ENCODE measurements around the gene CHPT1. TPM values are rescaled to one million over a fixed set of nuclear protein-coding genes. Genes with fewer than 3 reads are reported as not detected.

CHPT1 gene
- total and polyA plus RNA-seq, 4 donors = 48.5 to 53.1 (median 50.7) TPM

- Histone ChIP-seq H3K4me3 (ENCODE audit: low read depth, low read length) (no peak overlapping the region), H3K27ac (ENCODE audit: low read depth, low read length) (no peak overlapping the region), H3K27me3 (ENCODE audit: control insufficient read depth, insufficient read depth, low read length) (no peaks in the 10 kb centered on the region), H3K36me3 (ENCODE audit: control insufficient read depth, insufficient read depth, low read length) (peaks cover 20% of the 10 kb centered on the region), H3K9me3 (ENCODE audit: control insufficient read depth, insufficient read depth, low read length) (no peaks in the 10 kb centered on the region), H3K4me1 (ENCODE audit: control insufficient read depth, insufficient read depth, low read length) (no peaks in the 10 kb centered on the region)
- WGBS (ENCODE audit: insufficient coverage) = no CpG with 5 or more reads among the region's 1 CpG
- DNase-seq (ENCODE audit: low read depth in 4 of 6, low spot score in 6 of 6) = no peak
These were observed 70.1 kb downstream of the CHPT1 start for GRCh38 chr12:101767537-101767936.

GRCh38 chr12:101768781-101769180, 71.3 kb downstream of the CHPT1 start:
- Histone ChIP-seq H3K27me3 (ENCODE audit: control insufficient read depth, insufficient read depth, low read length) (no peaks in the 10 kb centered on the region), H3K9me3 (ENCODE audit: control insufficient read depth, insufficient read depth, low read length) (no peaks in the 10 kb centered on the region), H3K4me1 (ENCODE audit: control insufficient read depth, insufficient read depth, low read length) (no peaks in the 10 kb centered on the region), H3K27ac (ENCODE audit: low read depth, low read length) (no peak overlapping the region), H3K36me3 (ENCODE audit: control insufficient read depth, insufficient read depth, low read length) (peaks cover 23% of the 10 kb centered on the region), H3K4me3 (ENCODE audit: low read depth, low read length) (no peak overlapping the region)
- no peak for DNase-seq (ENCODE audit: low read depth in 4 of 6, low spot score in 6 of 6)
- WGBS (ENCODE audit: insufficient coverage) = 80% methylated on average over 1 of the region's 2 CpGs

DNA sequence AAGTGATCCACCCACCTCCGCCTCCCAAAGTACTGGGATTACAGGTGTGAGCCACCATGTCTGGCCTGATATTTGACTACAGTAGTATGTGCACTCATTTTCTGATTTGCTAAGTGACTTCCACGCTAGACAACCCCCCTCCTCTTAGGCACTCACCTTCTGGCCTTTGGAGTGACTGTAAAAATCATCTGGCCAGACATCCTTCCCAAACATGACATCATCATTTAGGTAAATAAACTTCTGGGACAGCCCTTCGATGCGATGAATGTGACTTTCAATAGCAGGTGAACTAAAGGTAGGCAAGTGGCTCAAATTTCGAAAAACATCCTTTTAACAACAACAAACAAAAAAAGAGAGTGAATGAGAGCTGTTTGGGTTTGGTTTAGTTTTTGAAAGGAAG, 72.4 kb downstream of the CHPT1 start:
- WGBS (ENCODE audit: insufficient coverage) = 100% methylated on average over 1 of the region's 5 CpGs

DNA sequence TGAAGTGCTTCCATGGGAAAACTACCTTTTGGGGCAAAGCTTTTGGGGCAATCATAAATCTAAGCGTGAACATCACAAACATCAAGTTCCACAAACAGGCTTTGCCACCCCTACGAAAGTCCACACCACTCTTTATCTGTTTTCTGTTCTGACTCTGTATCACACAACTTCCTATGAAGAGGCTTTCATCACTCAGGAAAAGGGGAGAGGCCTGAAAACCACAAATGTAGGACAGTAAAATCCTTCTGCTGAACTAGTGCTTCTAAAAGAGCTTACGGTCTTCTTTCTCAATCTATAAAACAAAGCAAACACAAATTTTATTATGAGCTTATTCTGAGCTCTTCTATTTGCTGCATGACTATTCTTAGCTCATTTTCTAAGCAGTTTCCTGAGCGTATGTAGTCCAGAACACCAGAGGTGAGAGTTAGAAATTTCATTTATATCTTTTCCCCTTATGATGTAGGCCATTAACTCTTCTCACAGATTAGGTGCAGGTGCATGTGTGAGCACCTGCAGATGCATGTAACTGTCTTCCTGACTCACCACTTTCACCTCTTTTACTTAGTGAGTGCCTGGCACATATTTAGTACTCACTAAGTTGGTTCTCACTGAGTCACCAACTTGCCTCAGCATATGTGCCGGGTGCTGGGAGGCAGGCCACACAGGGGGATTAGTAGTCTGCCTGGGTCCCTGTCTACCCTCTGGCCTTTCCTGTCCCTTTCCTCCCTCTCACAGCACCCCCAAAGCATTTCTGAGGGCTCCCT, 74.8 kb downstream of the CHPT1 start:
- 100% methylated on average over 2 of the region's 5 CpGs for WGBS (ENCODE audit: insufficient coverage)
- H3K4me3 ChIP-seq (ENCODE audit: low read depth, low read length) = no peak overlapping the region
- H3K27me3 ChIP-seq (ENCODE audit: control insufficient read depth, insufficient read depth, low read length) = no peaks in the 10 kb centered on the region
- no peaks in the 10 kb centered on the region for H3K9me3 ChIP-seq (ENCODE audit: control insufficient read depth, insufficient read depth, low read length)
- peaks cover 23% of the 10 kb centered on the region for H3K36me3 ChIP-seq (ENCODE audit: control insufficient read depth, insufficient read depth, low read length)
- peaks cover 6% of the 10 kb centered on the region for H3K4me1 ChIP-seq (ENCODE audit: control insufficient read depth, insufficient read depth, low read length)
- no peak for DNase-seq (ENCODE audit: low read depth in 4 of 6, low spot score in 6 of 6)
- H3K27ac ChIP-seq (ENCODE audit: low read depth, low read length) = no peak overlapping the region

More for the DNA sequence above, 72.4 kb downstream of the CHPT1 start:
- Histone ChIP-seq H3K4me1 (ENCODE audit: control insufficient read depth, insufficient read depth, low read length) (no peaks in the 10 kb centered on the region), H3K4me3 (ENCODE audit: low read depth, low read length) (no peak overlapping the region), H3K36me3 (ENCODE audit: control insufficient read depth, insufficient read depth, low read length) (peaks cover 23% of the 10 kb centered on the region), H3K27ac (ENCODE audit: low read depth, low read length) (no peak overlapping the region), H3K27me3 (ENCODE audit: control insufficient read depth, insufficient read depth, low read length) (no peaks in the 10 kb centered on the region), H3K9me3 (ENCODE audit: control insufficient read depth, insufficient read depth, low read length) (no peaks in the 10 kb centered on the region)
- DNase-seq (ENCODE audit: low read depth in 4 of 6, low spot score in 6 of 6) = no peak

DNA sequence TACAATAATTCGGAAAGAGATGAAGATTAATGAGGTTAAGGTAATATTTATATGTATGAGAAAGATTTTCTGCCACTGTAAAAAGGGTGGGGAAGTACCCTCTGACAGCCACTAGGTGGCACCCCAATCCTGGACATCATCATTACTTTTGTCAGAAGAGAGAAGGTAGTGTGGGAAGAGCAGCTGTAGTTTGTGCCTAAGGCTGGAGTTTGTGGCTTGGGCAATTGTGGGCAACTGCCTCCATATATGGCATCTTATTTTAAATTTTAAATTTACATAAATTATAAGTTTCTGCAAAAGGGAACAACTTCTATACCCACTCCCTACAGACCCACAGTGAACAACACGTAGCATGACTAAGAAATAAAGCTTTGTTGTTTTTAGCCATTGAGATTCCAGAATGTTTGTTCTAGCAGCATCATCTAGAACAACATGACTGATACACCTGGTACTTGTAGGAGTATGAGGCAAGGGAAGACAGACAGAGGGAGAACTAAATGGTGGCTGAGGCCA, 76.3 kb downstream of the CHPT1 start:
- WGBS (ENCODE audit: insufficient coverage) = no CpG with 5 or more reads among the region's 2 CpGs
- Histone ChIP-seq H3K36me3 (ENCODE audit: control insufficient read depth, insufficient read depth, low read length) (peaks cover 18% of the 10 kb centered on the region), H3K9me3 (ENCODE audit: control insufficient read depth, insufficient read depth, low read length) (no peaks in the 10 kb centered on the region), H3K27ac (ENCODE audit: low read depth, low read length) (no peak overlapping the region), H3K27me3 (ENCODE audit: control insufficient read depth, insufficient read depth, low read length) (no peaks in the 10 kb centered on the region), H3K4me1 (ENCODE audit: control insufficient read depth, insufficient read depth, low read length) (peaks cover 9% of the 10 kb centered on the region), H3K4me3 (ENCODE audit: low read depth, low read length) (no peak overlapping the region)
- DNase-seq (ENCODE audit: low read depth in 4 of 6, low spot score in 6 of 6) = peak; percentile 31 to 87 (median 42)

DNA sequence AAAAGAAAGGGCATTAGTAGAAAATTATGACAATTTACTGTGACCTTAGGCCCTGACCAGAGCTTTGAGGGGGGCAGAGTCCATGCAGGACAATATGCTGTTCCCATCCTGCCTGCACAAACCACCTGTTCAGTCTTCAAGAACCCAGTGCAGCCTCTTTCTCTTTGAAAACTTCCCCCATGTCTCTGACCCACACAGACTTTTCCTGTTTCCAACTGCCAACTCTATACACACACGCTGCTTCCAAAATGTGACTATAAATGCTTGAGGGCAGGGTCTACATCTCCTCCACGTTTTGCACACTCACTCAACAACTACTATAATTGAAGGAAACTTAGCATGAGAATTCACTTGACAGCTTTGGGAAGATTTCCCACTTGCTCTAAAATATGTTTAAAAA, 78.4 kb downstream of the CHPT1 start:
- no peak for DNase-seq (ENCODE audit: low read depth in 4 of 6, low spot score in 6 of 6)
- no peaks in the 10 kb centered on the region for H3K9me3 ChIP-seq (ENCODE audit: control insufficient read depth, insufficient read depth, low read length)
- H3K36me3 ChIP-seq (ENCODE audit: control insufficient read depth, insufficient read depth, low read length) = peaks cover 13% of the 10 kb centered on the region
- no peak overlapping the region for H3K27ac ChIP-seq (ENCODE audit: low read depth, low read length)
- H3K4me3 ChIP-seq (ENCODE audit: low read depth, low read length) = no peak overlapping the region
- no CpG with 5 or more reads among the region's 2 CpGs for WGBS (ENCODE audit: insufficient coverage)
- H3K27me3 ChIP-seq (ENCODE audit: control insufficient read depth, insufficient read depth, low read length) = no peaks in the 10 kb centered on the region
- peaks cover 9% of the 10 kb centered on the region for H3K4me1 ChIP-seq (ENCODE audit: control insufficient read depth, insufficient read depth, low read length)

DNA sequence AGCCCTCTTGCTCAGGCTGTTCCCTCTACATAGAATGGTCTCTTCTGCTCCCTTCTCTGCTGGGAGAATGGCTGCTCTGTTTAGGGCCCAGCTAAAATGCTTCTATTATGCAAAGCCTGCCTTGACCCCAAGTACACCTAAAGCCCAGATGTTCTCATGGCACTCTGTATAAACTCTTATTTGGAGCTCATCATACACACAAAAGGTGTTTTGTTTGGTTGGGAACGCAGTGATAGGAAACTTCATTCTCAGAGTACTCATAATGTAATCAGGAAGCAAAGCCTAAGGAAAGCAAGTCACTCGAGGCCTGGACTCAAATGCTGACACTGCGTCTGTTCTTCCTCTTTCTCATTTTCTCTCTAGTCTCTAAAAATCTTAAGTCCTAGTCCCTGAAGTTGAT, 80.0 kb downstream of the CHPT1 start:
- no CpG with 5 or more reads among the region's 3 CpGs for WGBS (ENCODE audit: insufficient coverage)
- peak in 3 of 6 donors; percentile 2 to 44 (median 34) for DNase-seq (ENCODE audit: low read depth in 4 of 6, low spot score in 6 of 6)
- Histone ChIP-seq H3K27ac (ENCODE audit: low read depth, low read length) (peak overlapping the region; percentile 51), H3K9me3 (ENCODE audit: control insufficient read depth, insufficient read depth, low read length) (no peaks in the 10 kb centered on the region), H3K27me3 (ENCODE audit: control insufficient read depth, insufficient read depth, low read length) (no peaks in the 10 kb centered on the region), H3K36me3 (ENCODE audit: control insufficient read depth, insufficient read depth, low read length) (peaks cover 3% of the 10 kb centered on the region), H3K4me1 (ENCODE audit: control insufficient read depth, insufficient read depth, low read length) (peaks cover 9% of the 10 kb centered on the region), H3K4me3 (ENCODE audit: low read depth, low read length) (no peak overlapping the region)

DNA sequence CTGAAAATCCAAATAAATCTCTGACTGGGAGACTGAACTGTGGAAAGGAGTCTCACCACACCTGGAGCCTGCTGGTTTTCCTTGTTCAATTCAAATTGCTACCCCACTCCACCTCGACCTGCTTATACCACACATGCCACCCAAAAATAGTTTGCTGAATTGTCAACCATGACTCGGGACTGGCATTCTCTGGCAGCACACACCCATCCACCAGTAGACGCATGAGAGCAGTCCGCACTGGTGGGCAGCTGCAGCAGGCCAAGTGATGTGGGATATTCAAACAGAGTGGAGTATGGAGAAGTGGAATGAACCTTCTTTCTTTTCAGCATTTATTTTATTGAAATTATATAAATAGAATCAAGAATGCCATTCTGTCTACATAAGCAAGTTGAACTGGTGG, 80.5 kb downstream of the CHPT1 start:
- Histone ChIP-seq H3K36me3 (ENCODE audit: control insufficient read depth, insufficient read depth, low read length) (no peaks in the 10 kb centered on the region), H3K27ac (ENCODE audit: low read depth, low read length) (no peak overlapping the region), H3K4me3 (ENCODE audit: low read depth, low read length) (no peak overlapping the region), H3K9me3 (ENCODE audit: control insufficient read depth, insufficient read depth, low read length) (no peaks in the 10 kb centered on the region), H3K27me3 (ENCODE audit: control insufficient read depth, insufficient read depth, low read length) (no peaks in the 10 kb centered on the region), H3K4me1 (ENCODE audit: control insufficient read depth, insufficient read depth, low read length) (peaks cover 9% of the 10 kb centered on the region)
- WGBS (ENCODE audit: insufficient coverage) = 67% methylated on average over 2 of the region's 4 CpGs
- DNase-seq (ENCODE audit: low read depth in 4 of 6, low spot score in 6 of 6) = no peak

Data from spinal cord (tissue), 10 donors.